Tibial nerve (tissue), 4 donors: ENCODE results near the gene TRPT1. TPM values are rescaled to one million over a fixed set of nuclear protein-coding genes. Genes with fewer than 3 reads are reported as not detected.

Experiments used
- DNase-seq, 2 donors: peaks; one replicate each; pipeline ENCODE4 v3.0.0-alpha.2; 2019; ENCODE audit warnings: low spot score in 2 of 2
- H3K27ac ChIP-seq, 4 donors: fragments of 200-600 bp; sonication (generic) in 3 of 4; one replicate each; pipeline ENCODE4 v1.5.1; 2017 to 2019; ENCODE audit warnings: mild to moderate bottlenecking in 1 of 4
- H3K27me3 ChIP-seq, 2 donors: fragments of 200-600 bp; sonication (generic) in 1 of 2; one replicate each; pipeline versions ENCODE4 v1.5.1 to v1.6.0; 2017 to 2019
- H3K36me3 ChIP-seq, 3 donors: fragments of 200-600 bp; sonication (generic); one replicate each; pipeline ENCODE4 v1.5.1; 2018 to 2019
- H3K4me1 ChIP-seq, 4 donors: fragments of 200-600 bp; sonication (generic) in 3 of 4; one replicate each; pipeline ENCODE4 v1.5.1; 2017 to 2019
- H3K4me3 ChIP-seq, 4 donors: fragments of 200-600 bp; sonication (generic) in 3 of 4; one replicate each; pipeline ENCODE4 v1.5.1; 2017 to 2019; ENCODE audit warnings: mild to moderate bottlenecking in 1 of 4, moderate library complexity in 1 of 4
- H3K9me3 ChIP-seq, 4 donors: fragments of 200-600 bp; sonication (generic) in 3 of 4; one replicate each; pipeline ENCODE4 v1.5.1; 2017 to 2019
- CTCF ChIP-seq, 5 experiments: fragments of 200-600 bp in 3 of 5; fragments of 450-650 bp in 2 of 5; sonication (generic) in 3 of 5; IDR thresholded peaks; one replicate each; pipeline ENCODE4 v1.5.1; 2016 to 2019; ENCODE audit warnings: antibody characterized with exemption in 5 of 5, mild to moderate bottlenecking in 3 of 5, moderate library complexity in 2 of 5
- EP300 ChIP-seq, 2 donors: sonication (generic); formaldehyde crosslinking; IDR thresholded peaks; one replicate each; pipeline ENCODE4 v1.6.1; 2017; ENCODE audit warnings: antibody characterized with exemption in 2 of 2, mild to moderate bottlenecking in 1 of 2
- POLR2A ChIP-seq, 2 donors: fragments of 450-650 bp; IDR thresholded peaks; one replicate each; pipeline ENCODE4 v1.6.1; 2017; ENCODE audit warnings: antibody characterized with exemption in 2 of 2, mild to moderate bottlenecking in 2 of 2, moderate library complexity in 2 of 2
- WGBS, 2 donors: methylation state at CpG; one replicate each; pipeline ENCODE4 v1.1.5; 2018; 5-methylcytosine and 5-hydroxymethylcytosine counted together
- total RNA-seq, 4 donors: library from RNA; depleted of rRNA; stranded (reverse); fragments of >200 nt; gene quantifications; one replicate each; pipeline ENCODE4 v1.1.0, GENCODE V29; 2016

TRPT1 gene
- total RNA-seq, 4 donors from 2014 or later = 64.9 to 74.7 (median 68.7) TPM

GRCh38 chr11:64263947-64264317 is 37.9 kb upstream of the TRPT1 start:
- H3K36me3 ChIP-seq = peaks cover 0 to 82% (median 3%) of the 10 kb centered on the region in 3 donors
- TF ChIP-seq POLR2A (IDR thresholded peaks at IDR 0.05) (no peak), EP300 (IDR thresholded peaks at IDR 0.05) (no peak), CTCF (IDR thresholded peaks at IDR 0.05) (no peak)
- no peak overlapping the region for H3K27ac ChIP-seq
- no peak overlapping the region for H3K4me3 ChIP-seq
- no peaks in the 10 kb centered on the region for H3K9me3 ChIP-seq
- 79 to 87% methylated on average over 8 of the region's 8 CpGs for WGBS, 2 donors
- peaks cover 0 to 23% (median 20%) of the 10 kb centered on the region in 4 donors for H3K4me1 ChIP-seq
- no peaks in the 10 kb centered on the region for H3K27me3 ChIP-seq
- DNase-seq = no peak

- no peaks in the 10 kb centered on the region for H3K27me3 ChIP-seq
- H3K4me1 ChIP-seq = peaks cover 0 to 17% (median 13%) of the 10 kb centered on the region in 4 donors
- no peak overlapping the region for H3K4me3 ChIP-seq
- H3K36me3 ChIP-seq = peaks cover 0 to 89% (median 6%) of the 10 kb centered on the region in 3 donors
- no peak for TF ChIP-seq CTCF (IDR thresholded peaks at IDR 0.05)
- TF ChIP-seq EP300 (IDR thresholded peaks at IDR 0.05) = no peak
- TF ChIP-seq POLR2A (IDR thresholded peaks at IDR 0.05) = no peak
- no peak overlapping the region for H3K27ac ChIP-seq
- H3K9me3 ChIP-seq = no peaks in the 10 kb centered on the region
- 69 to 72% methylated on average over 16 to 28 of the region's 29 CpGs for WGBS, 2 donors
- no peak for DNase-seq
Measured at GRCh38 chr11:64263021-64263946, 37.3 kb upstream of the TRPT1 start.

- Histone ChIP-seq H3K9me3 (no peaks in the 10 kb centered on the region), H3K36me3 (peaks cover 0 to 97% (median 6%) of the 10 kb centered on the region in 3 donors), H3K27me3 (no peaks in the 10 kb centered on the region), H3K4me3 (no peak overlapping the region), H3K4me1 (peaks cover 0 to 8% (median 5%) of the 10 kb centered on the region in 4 donors), H3K27ac (no peak overlapping the region)
- 91 to 92% methylated on average over 34 to 36 of the region's 42 CpGs for WGBS, 2 donors
- TF ChIP-seq CTCF (IDR thresholded peaks at IDR 0.05) = no peak
- TF ChIP-seq EP300 (IDR thresholded peaks at IDR 0.05) = no peak
- TF ChIP-seq POLR2A (IDR thresholded peaks at IDR 0.05) = no peak
- DNase-seq = no peak
Measured at GRCh38 chr11:64262271-64263002, 36.5 kb upstream of the TRPT1 start.

GRCh38 chr11:64261556-64262080 is 35.6 kb upstream of the TRPT1 start:
- Histone ChIP-seq H3K36me3 (peaks cover 0 to 98% (median 6%) of the 10 kb centered on the region in 3 donors), H3K4me3 (no peak overlapping the region), H3K9me3 (no peaks in the 10 kb centered on the region), H3K27ac (no peak overlapping the region), H3K4me1 (no peaks in the 10 kb centered on the region), H3K27me3 (no peaks in the 10 kb centered on the region)
- TF ChIP-seq POLR2A (IDR thresholded peaks at IDR 0.05) (no peak), EP300 (IDR thresholded peaks at IDR 0.05) (no peak), CTCF (IDR thresholded peaks at IDR 0.05) (no peak)
- DNase-seq = no peak
- WGBS, 2 donors = 90 to 92% methylated on average over 15 to 17 of the region's 18 CpGs
